Putamen (tissue), 1 donor: ENCODE measurements around the gene CYP4F2.
"Not testable (repeated sequence)": the region's sequence is repeated elsewhere in the genome, so short reads cannot be mapped to it uniquely, and the experiment has no call there.

Source experiments
- DNase-seq: peaks from one replicate; pipeline ENCODE4 v3.0.0-alpha.2; 2016; ENCODE audit warnings: low spot score

Gene CYP4F2

GRCh38 chr19:15899561-15899960 is 1.7 kb upstream of the CYP4F2 start:
- DNase-seq, result not testable (repeated sequence)

GRCh38 chr19:15897026-15897737 is 692 bp downstream of the CYP4F2 start:
- DNase-seq, result peak; percentile 22

- DNase-seq, result no peak
Observed at GRCh38 chr19:15895876-15896430, 1.9 kb downstream of the CYP4F2 start.

GRCh38 chr19:15894359-15894758 is 3.5 kb downstream of the CYP4F2 start:
- no peak for DNase-seq

GRCh38 chr19:15893477-15893876 is 4.4 kb downstream of the CYP4F2 start:
- DNase-seq, result no peak

- DNase-seq, result no peak
Observed at GRCh38 chr19:15892012-15892411, 5.9 kb downstream of the CYP4F2 start.

GRCh38 chr19:15891434-15891833 is 6.4 kb downstream of the CYP4F2 start:
- no peak for DNase-seq

GRCh38 chr19:15889339-15889738 is 8.5 kb downstream of the CYP4F2 start:
- DNase-seq, result not testable (repeated sequence)

GRCh38 chr19:15885919-15886318 is 12.0 kb downstream of the CYP4F2 start:
- DNase-seq, result no peak

- DNase-seq, result no peak
Observed at GRCh38 chr19:15885167-15885566, 12.7 kb downstream of the CYP4F2 start.

GRCh38 chr19:15883329-15883728 is 14.5 kb downstream of the CYP4F2 start:
- not testable (repeated sequence) for DNase-seq

- no peak for DNase-seq
Observed at GRCh38 chr19:15874821-15875474, 22.9 kb downstream of the CYP4F2 start.

- DNase-seq, result not testable (repeated sequence)
Observed at GRCh38 chr19:15873771-15874170, 24.1 kb downstream of the CYP4F2 start.

DNA sequence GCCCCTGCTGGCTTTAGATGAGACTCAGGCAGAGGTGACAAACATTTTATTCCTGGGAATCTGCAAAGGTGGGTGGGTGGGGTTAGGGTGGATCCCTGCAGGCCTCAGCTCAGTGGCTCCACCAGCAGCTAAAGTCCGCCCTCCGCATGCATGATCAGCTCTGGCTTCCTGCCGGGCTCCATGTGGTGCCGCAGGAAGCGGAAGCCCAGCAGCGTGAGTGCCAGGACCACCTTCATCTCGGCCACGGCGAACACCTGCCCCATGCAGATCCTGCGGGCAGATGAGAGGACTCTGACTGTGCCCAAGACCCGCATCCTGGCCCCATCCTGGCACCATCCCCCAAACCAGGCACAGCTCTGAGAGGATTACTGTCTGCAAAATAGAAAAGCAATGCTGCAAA is 26.3 kb downstream of the CYP4F2 start:
- no peak for DNase-seq

DNA sequence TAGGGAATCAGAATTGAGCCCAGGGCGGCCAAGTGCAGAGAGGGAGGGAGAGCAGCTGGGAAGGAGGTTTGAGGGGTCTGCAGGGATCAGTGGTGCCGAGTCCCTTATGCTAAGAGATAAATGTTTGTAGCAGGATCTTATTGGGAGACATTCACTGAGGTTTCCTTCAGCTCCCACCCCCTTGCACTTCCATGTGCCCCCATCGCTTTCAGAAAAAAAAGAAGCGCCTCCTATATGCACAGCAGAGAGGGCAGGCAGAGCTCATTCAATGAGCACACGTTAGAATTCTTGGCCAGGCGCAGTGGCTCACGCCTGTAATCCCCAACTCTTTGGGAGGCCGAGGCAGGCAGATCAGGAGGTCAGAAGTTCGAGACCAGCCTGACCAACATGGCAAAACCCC is 28.0 kb downstream of the CYP4F2 start:
- no peak for DNase-seq

- no peak for DNase-seq
Observed at GRCh38 chr19:15869109-15869555, 28.7 kb downstream of the CYP4F2 start.

GRCh38 chr19:15866636-15867035 is 31.2 kb downstream of the CYP4F2 start:
- no peak for DNase-seq

- no peak for DNase-seq
Observed at GRCh38 chr19:15864824-15865223, 33.0 kb downstream of the CYP4F2 start.

- no peak for DNase-seq
Observed at GRCh38 chr19:15863272-15863671, 34.6 kb downstream of the CYP4F2 start.

DNA sequence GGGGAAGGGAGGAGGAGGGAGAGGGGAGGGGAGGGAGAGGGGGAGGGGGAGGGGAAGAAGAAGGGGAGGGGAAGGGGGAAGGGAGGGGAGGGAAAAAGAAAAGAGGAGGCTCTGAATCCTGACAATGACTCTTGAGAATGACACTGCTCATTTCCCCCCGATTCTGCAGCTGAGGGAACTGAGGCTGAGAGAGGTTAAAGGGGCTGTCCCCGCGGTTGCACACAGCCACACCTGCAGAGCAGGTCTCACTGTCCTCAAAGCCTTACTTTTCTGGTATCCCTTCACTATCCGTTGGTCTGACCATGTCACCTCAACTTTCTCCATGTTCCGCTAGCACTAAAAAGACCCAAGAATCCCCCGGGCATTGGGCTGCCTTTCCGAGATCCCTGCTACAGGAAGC is 35.4 kb downstream of the CYP4F2 start:
- DNase-seq, result no peak

- DNase-seq, result no peak
Observed at GRCh38 chr19:15860522-15860921, 37.4 kb downstream of the CYP4F2 start.

DNA sequence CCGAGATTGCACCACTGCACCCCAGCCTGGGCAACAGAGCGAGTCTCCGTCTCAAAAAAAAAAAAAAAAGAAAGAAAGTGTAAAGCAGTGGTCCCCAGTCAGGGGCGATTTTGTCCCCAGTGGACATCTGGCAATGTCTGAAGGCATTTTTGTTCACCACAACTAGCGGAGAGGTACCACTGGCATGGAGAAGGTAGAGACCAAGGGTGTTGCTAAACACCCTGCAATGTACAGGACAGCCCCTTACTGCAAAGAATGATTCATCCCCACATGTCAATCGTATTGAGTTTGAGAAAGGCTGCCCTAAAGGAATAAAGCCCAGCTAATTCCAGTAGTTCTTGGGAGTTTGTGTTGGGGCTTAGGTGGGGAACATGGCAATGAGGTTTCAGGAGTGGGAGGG is 38.7 kb downstream of the CYP4F2 start:
- DNase-seq, result no peak

- no peak for DNase-seq
Observed at GRCh38 chr19:15850385-15850784, 47.5 kb downstream of the CYP4F2 start.
